PC-3 (cell line): ENCODE measurements around the gene SLC22A1. TPM values are rescaled to one million over a fixed set of nuclear protein-coding genes. Genes with fewer than 3 reads are reported as not detected.
"Not testable (repeated sequence)": the region's sequence is repeated elsewhere in the genome, so short reads cannot be mapped to it uniquely, and the experiment has no call there.

Experiments used
- ATAC-seq: fragments of 200-7000 bp; cut with Tn5 transposase; 2 replicates; pipeline ENCODE4 v1.9.1; 2020; ENCODE audit warnings: mild to moderate bottlenecking, moderate library complexity
- BruUV-seq: library from RNA; stranded (reverse); fragments of 400-500 nt; replicated peaks from 2 replicates; lab custom pipeline; 2021; lab: Mats Ljungman, UMichigan
- CTCF ChIA-PET: fragments of 300-600 bp; sonication (Branson Sonifier 250); formaldehyde crosslinking; loops from one replicate; lab custom pipeline; 2022; ENCODE audit warnings: antibody characterized with exemption; lab: Charles Lee
- POLR2A ChIA-PET: fragments of 300-600 bp; sonication (Branson Sonifier 250); formaldehyde crosslinking; loops from one replicate; lab custom pipeline; 2022; ENCODE audit warnings: antibody characterized with exemption; ENCODE audit not compliant: unreplicated experiment; lab: Charles Lee
- DNase-seq: peaks from one replicate; pipeline ENCODE4 v3.0.0-alpha.2; 2015
- H2AFZ ChIP-seq: fragments of 300-600 bp; sonication (generic); 2 replicates; pipeline ENCODE4 v1.6.0; 2016; ENCODE audit warnings: antibody characterized with exemption, low read length
- H3F3A ChIP-seq: fragments of 300-600 bp; sonication (generic); one replicate; pipeline ENCODE4 v1.6.0; 2017; ENCODE audit warnings: antibody characterized with exemption, low read length, control low read depth, mild to moderate bottlenecking; ENCODE audit not compliant: unreplicated experiment
- H3K27ac ChIP-seq: fragments of 300-600 bp; sonication (generic); 2 replicates; pipeline ENCODE4 v1.5.1; 2016; ENCODE audit warnings: mild to moderate bottlenecking, low read length
- H3K27me3 ChIP-seq: fragments of 300-600 bp; sonication (generic); 2 replicates; pipeline ENCODE4 v1.6.1; 2016; ENCODE audit warnings: low read length, mixed read lengths
- H3K36me3 ChIP-seq: fragments of 300-600 bp; sonication (generic); 2 replicates; pipeline ENCODE4 v1.6.1; 2016; ENCODE audit warnings: low read depth, mixed run types, low read length, mixed read lengths
- H3K4me1 ChIP-seq: fragments of 300-600 bp; sonication (generic); 2 replicates; pipeline ENCODE4 v1.5.1; 2016; ENCODE audit warnings: low read length; ENCODE audit not compliant: insufficient read depth
- H3K4me2 ChIP-seq: fragments of 300-600 bp; sonication (generic); 2 replicates; pipeline ENCODE4 v1.6.0; 2016; ENCODE audit warnings: low read length
- H3K4me3 ChIP-seq: fragments of 300-600 bp; sonication (generic); 2 replicates; pipeline ENCODE4 v1.5.1; 2016; ENCODE audit warnings: mild to moderate bottlenecking, low read length, mixed read lengths
- H3K79me2 ChIP-seq: fragments of 300-600 bp; sonication (generic); 2 replicates; pipeline ENCODE4 v1.6.1; 2017; ENCODE audit warnings: low read length, mixed read lengths
- H3K9ac ChIP-seq: fragments of 300-600 bp; sonication (generic); 2 replicates; pipeline ENCODE4 v1.6.0; 2016; ENCODE audit warnings: mild to moderate bottlenecking, low read length
- H3K9me2 ChIP-seq: fragments of 300-600 bp; sonication (generic); replicated peaks from 2 replicates; pipeline ENCODE4 v1.6.1; 2016; ENCODE audit warnings: mixed run types, low read length, mixed read lengths
- H3K9me3 ChIP-seq: fragments of 300-600 bp; sonication (generic); 2 replicates; pipeline ENCODE4 v1.6.1; 2016; ENCODE audit warnings: low read length, mixed read lengths
- H4K20me1 ChIP-seq: fragments of 300-600 bp; sonication (generic); 2 replicates; pipeline ENCODE4 v1.6.1; 2016; ENCODE audit warnings: low read length, mixed read lengths
- EZH2 ChIP-seq: fragments of 300-600 bp; sonication (generic); IDR thresholded peaks from one replicate; pipeline ENCODE4 v1.6.1; 2017; ENCODE audit warnings: antibody characterized with exemption, mild to moderate bottlenecking, low read length; ENCODE audit not compliant: unreplicated experiment
- EZH2phosphoT487 ChIP-seq: fragments of 300-600 bp; sonication (generic); IDR thresholded peaks from 2 replicates; pipeline ENCODE4 v1.6.1; 2018; ENCODE audit warnings: mild to moderate bottlenecking, antibody characterized with exemption, low read length, borderline replicate concordance
- intact Hi-C: fragments of 100-400 bp; cut with micrococcal nuclease; formaldehyde crosslinking; loops from 2 replicates; pipeline ENCODE4 v1.9.0; 2023
- total RNA-seq: library from RNA; depleted of rRNA; stranded (reverse); fragments of >200 nt; gene quantifications from 2 replicates; pipeline ENCODE4 v1.2.3, GENCODE V29; 2014
- TF ChIP-seq, protein P1 (sequence below): fragments of 300-600 bp; sonication (generic); conservative IDR thresholded peaks from 2 replicates; pipeline ENCODE4 v1.5.1; 2017; ENCODE audit warnings: antibody characterized with exemption, low read depth, mild to moderate bottlenecking, low read length

Gene SLC22A1
- total RNA-seq, 1 experiment from 2014 or later = 10.2 TPM

DNA sequence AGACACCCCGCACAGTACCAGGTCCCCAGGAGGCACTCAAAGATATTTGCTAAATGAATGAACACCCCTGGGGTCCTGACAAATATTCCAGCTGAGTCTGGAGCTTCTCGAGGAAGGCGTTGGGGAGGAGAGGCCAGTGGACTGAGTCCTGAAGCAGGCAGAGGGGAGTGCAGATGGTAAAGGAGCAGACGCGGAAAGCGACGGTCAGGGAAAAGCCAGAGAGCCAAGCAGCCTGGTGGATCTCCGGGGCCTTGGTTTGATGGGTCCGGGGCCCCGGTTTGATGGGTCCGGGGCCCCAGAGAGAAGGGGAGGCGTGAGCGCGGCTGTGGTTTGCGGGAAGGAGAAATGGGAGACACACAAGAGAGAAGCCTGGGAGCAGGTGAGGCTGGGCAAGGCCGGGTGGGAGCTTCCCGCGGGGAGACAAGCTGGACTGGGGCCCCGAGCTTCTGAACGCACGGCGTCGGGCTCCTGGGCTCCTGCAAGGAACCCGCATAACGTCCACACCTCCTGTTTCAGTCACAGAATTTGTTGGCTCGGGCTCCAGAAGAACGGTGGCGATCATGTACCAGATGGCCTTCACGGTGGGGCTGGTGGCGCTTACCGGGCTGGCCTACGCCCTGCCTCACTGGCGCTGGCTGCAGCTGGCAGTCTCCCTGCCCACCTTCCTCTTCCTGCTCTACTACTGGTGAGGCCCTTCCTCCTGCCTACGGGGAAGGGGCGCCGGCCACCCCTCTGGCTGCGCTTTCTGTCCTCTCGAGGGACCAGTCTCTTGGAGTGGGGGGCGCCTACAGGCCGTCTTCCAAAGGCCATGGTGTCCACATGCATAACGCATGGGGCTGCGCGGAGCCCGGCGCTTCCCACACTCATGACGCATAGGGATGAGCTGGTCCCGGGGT, 12.1 kb downstream of the SLC22A1 start:
- no peak overlapping the region for H3K27ac ChIP-seq
- ATAC-seq (no peak), DNase-seq (no peak)
- H3K4me1 ChIP-seq = peaks cover 4% of the 10 kb centered on the region
- intact Hi-C loops = no loop called here
- H4K20me1 ChIP-seq = no peaks in the 10 kb centered on the region
- TF ChIP-seq, protein P1, sequence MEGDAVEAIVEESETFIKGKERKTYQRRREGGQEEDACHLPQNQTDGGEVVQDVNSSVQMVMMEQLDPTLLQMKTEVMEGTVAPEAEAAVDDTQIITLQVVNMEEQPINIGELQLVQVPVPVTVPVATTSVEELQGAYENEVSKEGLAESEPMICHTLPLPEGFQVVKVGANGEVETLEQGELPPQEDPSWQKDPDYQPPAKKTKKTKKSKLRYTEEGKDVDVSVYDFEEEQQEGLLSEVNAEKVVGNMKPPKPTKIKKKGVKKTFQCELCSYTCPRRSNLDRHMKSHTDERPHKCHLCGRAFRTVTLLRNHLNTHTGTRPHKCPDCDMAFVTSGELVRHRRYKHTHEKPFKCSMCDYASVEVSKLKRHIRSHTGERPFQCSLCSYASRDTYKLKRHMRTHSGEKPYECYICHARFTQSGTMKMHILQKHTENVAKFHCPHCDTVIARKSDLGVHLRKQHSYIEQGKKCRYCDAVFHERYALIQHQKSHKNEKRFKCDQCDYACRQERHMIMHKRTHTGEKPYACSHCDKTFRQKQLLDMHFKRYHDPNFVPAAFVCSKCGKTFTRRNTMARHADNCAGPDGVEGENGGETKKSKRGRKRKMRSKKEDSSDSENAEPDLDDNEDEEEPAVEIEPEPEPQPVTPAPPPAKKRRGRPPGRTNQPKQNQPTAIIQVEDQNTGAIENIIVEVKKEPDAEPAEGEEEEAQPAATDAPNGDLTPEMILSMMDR = no peak
- H2AFZ ChIP-seq = no peak overlapping the region
- ChIA-PET CTCF (no interaction called here), POLR2A (no interaction called here)
- no peaks in the 10 kb centered on the region for H3F3A ChIP-seq
- no peak overlapping the region for H3K4me2 ChIP-seq
- no TSS peak for BruUV-seq
- no peaks in the 10 kb centered on the region for H3K27me3 ChIP-seq
- no peaks in the 10 kb centered on the region for H3K36me3 ChIP-seq
- no peak overlapping the region for H3K4me3 ChIP-seq
- H3K9me2 ChIP-seq = no peaks in the 10 kb centered on the region
- H3K9me3 ChIP-seq = no peaks in the 10 kb centered on the region
- H3K9ac ChIP-seq = no peak overlapping the region
- no peaks in the 10 kb centered on the region for H3K79me2 ChIP-seq

DNA sequence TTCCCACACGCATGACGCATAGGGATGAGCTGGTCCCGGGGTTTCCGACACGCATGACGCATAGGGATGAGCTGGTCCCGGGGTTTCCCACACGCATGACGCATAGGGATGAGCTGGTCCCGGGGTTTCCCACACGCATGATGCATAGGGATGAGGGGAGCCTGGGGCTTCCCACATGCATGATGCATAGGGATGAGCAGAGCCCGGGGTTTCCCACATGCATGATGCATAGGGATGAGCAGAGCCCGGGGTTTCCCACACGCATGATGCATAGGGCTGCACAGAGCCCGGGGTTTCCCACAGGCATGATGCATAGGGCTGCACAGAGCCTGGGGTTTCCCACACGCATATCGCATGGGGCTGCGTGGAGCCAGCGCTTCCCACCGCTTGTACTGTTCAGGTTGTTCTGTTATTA, 12.7 kb downstream of the SLC22A1 start:
- H3K36me3 ChIP-seq, H3K9me3 ChIP-seq, POLR2A ChIA-PET, H2AFZ ChIP-seq, ATAC-seq, H3K79me2 ChIP-seq, H3K9me2 ChIP-seq, H4K20me1 ChIP-seq, H3K27me3 ChIP-seq, H3K4me2 ChIP-seq, BruUV-seq, H3K27ac ChIP-seq, intact Hi-C loops, CTCF ChIA-PET, H3K9ac ChIP-seq, DNase-seq, H3F3A ChIP-seq, H3K4me3 ChIP-seq: not testable (repeated sequence)
- H3K4me1 ChIP-seq = peaks cover 10% of the 10 kb centered on the region

DNA sequence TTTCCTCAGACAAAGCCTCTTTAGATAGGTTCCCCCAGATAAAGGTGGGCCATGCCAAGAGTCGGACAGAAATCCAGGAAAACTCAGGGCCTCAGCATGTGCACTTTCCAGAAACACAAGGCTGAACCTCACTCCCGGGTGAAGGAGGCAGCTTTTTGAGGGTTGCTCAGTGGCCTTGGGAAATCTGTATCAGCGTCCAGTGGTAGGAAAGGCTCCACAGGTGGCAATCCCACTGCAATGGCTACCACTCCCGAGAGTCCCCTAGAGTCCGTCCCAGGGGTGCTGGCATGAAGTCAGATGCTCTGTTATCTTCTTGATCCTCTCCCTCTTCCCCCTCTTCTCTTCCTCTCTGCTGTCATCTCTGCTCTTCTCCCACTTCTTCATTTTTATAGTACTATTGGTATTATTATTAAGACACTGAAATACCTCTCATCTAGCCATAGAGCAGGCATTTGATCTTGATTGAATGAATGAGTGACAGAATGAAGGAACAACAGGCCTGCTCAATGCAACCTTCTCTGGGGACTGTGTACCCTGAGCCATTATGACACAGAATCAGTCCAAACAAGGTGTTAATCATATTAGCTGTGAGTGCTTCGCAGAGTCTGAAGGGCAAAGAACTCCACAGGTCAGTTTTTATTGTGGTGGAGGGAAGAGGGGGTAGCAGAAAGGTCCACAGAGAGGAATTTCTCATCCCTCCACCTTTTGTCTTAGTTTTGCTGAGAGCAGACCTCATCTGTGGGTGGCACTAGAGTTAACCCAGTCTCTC, 13.3 kb downstream of the SLC22A1 start:
- no peaks in the 10 kb centered on the region for H4K20me1 ChIP-seq
- H3K4me2 ChIP-seq = no peak overlapping the region
- no peaks in the 10 kb centered on the region for H3K9me2 ChIP-seq
- no peaks in the 10 kb centered on the region for H3K27me3 ChIP-seq
- H2AFZ ChIP-seq = no peak overlapping the region
- ChIA-PET CTCF (no interaction called here), POLR2A (no interaction called here)
- TF ChIP-seq EZH2phosphoT487 = no peak
- no peak for TF ChIP-seq EZH2
- TF ChIP-seq, protein P1 = no peak
- no peak overlapping the region for H3K4me3 ChIP-seq
- no peak for ATAC-seq
- no peaks in the 10 kb centered on the region for H3F3A ChIP-seq
- no peak overlapping the region for H3K9ac ChIP-seq
- H3K79me2 ChIP-seq = no peaks in the 10 kb centered on the region
- no peaks in the 10 kb centered on the region for H3K36me3 ChIP-seq
- no peaks in the 10 kb centered on the region for H3K9me3 ChIP-seq
- DNase-seq = no peak
- intact Hi-C loops = loop anchor here (5.0 kb wide), 2 partner anchors 82 to 102 kb away; no protein-coding TSS in a partner anchor
- H3K4me1 ChIP-seq = peaks cover 16% of the 10 kb centered on the region
- BruUV-seq = no TSS peak
- H3K27ac ChIP-seq = no peak overlapping the region
